ENCODE measurements around the gene CD22. TPM values are rescaled to one million over a fixed set of nuclear protein-coding genes. Genes with fewer than 3 reads are reported as not detected.

Gene CD22
- polyA plus RNA-seq, 1 experiment = not detected

GRCh38 chr19:35316560-35316959 is 12.4 kb upstream of the CD22 start:
- no peak overlapping the region for H3K27ac ChIP-seq (ENCODE audit: low read depth, low read length)
- no peak for TF ChIP-seq CTCF (IDR thresholded peaks at IDR 0.05; ENCODE audit: low read depth, low read length)
- H3K27me3 ChIP-seq (ENCODE audit: control insufficient read depth, insufficient read depth, low read length) = no peaks in the 10 kb centered on the region
- ChIA-PET CTCF (no interaction called here), POLR2A (no interaction called here)
- no peak for DNase-seq (ENCODE audit: low read depth, low spot score)
- H3K4me3 ChIP-seq (ENCODE audit: low read depth, low read length) = no peak overlapping the region
- H3K9me3 ChIP-seq (ENCODE audit: control insufficient read depth, insufficient read depth, low read length) = 0 out of 2 replicates have a peak, but pooled peaks cover under 1% of the 10 kb centered on the region

GRCh38 chr19:35317464-35318043 is 11.4 kb upstream of the CD22 start:
- no peak for DNase-seq (ENCODE audit: low read depth, low spot score)
- Histone ChIP-seq H3K27ac (ENCODE audit: low read depth, low read length) (no peak overlapping the region), H3K27me3 (ENCODE audit: control insufficient read depth, insufficient read depth, low read length) (no peaks in the 10 kb centered on the region), H3K4me3 (ENCODE audit: low read depth, low read length) (no peak overlapping the region), H3K9me3 (ENCODE audit: control insufficient read depth, insufficient read depth, low read length) (peaks cover 4% of the 10 kb centered on the region; the same call in 1 of the 2 replicates)
- no peak for TF ChIP-seq CTCF (IDR thresholded peaks at IDR 0.05; ENCODE audit: low read depth, low read length)
- ChIA-PET POLR2A (no interaction called here), CTCF (no interaction called here)

GRCh38 chr19:35318679-35319448 is 10.1 kb upstream of the CD22 start:
- ChIA-PET POLR2A (no interaction called here), CTCF (no interaction called here)

GRCh38 chr19:35320065-35320713 is 8.8 kb upstream of the CD22 start:
- Histone ChIP-seq H3K27ac (ENCODE audit: low read depth, low read length) (no peak overlapping the region), H3K4me3 (ENCODE audit: low read depth, low read length) (no peak overlapping the region), H3K9me3 (ENCODE audit: control insufficient read depth, insufficient read depth, low read length) (peaks cover 4% of the 10 kb centered on the region; the same call in 1 of the 2 replicates), H3K27me3 (ENCODE audit: control insufficient read depth, insufficient read depth, low read length) (no peaks in the 10 kb centered on the region)
- CTCF ChIA-PET = interaction anchor here (0.7 kb wide), 1 partner anchor 264 kb away, joined by 3 read pairs; no protein-coding TSS in a partner anchor
- POLR2A ChIA-PET = no interaction called here
- no peak for TF ChIP-seq CTCF (IDR thresholded peaks at IDR 0.05; ENCODE audit: low read depth, low read length)
- no peak for DNase-seq (ENCODE audit: low read depth, low spot score)

More at GRCh38 chr19:35318679-35319448, 10.1 kb upstream of the CD22 start:
- DNase-seq (ENCODE audit: low read depth, low spot score) = no peak
- H3K4me3 ChIP-seq (ENCODE audit: low read depth, low read length) = no peak overlapping the region
- H3K27ac ChIP-seq (ENCODE audit: low read depth, low read length) = no peak overlapping the region
- H3K27me3 ChIP-seq (ENCODE audit: control insufficient read depth, insufficient read depth, low read length) = no peaks in the 10 kb centered on the region
- no peak for TF ChIP-seq CTCF (IDR thresholded peaks at IDR 0.05; ENCODE audit: low read depth, low read length)
- peaks cover 4% of the 10 kb centered on the region; the same call in 1 of the 2 replicates for H3K9me3 ChIP-seq (ENCODE audit: control insufficient read depth, insufficient read depth, low read length)

DNA sequence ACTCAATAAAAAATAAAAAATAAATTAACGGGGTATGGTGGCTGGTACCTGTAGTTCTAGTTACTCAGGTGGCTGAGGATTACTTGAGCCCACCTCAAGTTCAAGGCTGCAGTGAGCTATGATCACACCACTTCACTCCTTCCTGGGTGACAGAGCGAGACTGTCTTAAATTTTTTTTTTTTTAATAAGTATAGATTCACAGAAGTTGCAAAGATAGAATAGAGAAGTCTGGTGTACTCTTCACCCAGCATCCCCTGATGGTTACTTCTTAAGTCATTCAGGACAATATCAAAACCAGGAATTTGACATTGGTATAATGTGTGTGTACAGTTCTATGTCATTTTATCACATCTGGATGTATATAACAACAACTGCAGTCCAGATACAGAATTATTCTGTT is 7.7 kb upstream of the CD22 start:
- H3K4me3 ChIP-seq (ENCODE audit: low read depth, low read length) = no peak overlapping the region
- H3K27me3 ChIP-seq (ENCODE audit: control insufficient read depth, insufficient read depth, low read length) = no peaks in the 10 kb centered on the region
- no peak overlapping the region for H3K27ac ChIP-seq (ENCODE audit: low read depth, low read length)
- peaks cover 4% of the 10 kb centered on the region; the same call in 1 of the 2 replicates for H3K9me3 ChIP-seq (ENCODE audit: control insufficient read depth, insufficient read depth, low read length)
- ChIA-PET CTCF (no interaction called here), POLR2A (no interaction called here)
- no peak for DNase-seq (ENCODE audit: low read depth, low spot score)
- TF ChIP-seq CTCF (IDR thresholded peaks at IDR 0.05; ENCODE audit: low read depth, low read length) = no peak

All from AG04450 (cell line).